RWPE2 (cell line): Measurements from ENCODE around the gene USF2.
"Not testable (repeated sequence)": the region's sequence is repeated elsewhere in the genome, so short reads cannot be mapped to it uniquely, and the experiment has no call there.

Experiments used
- ATAC-seq: fragments of 200-7000 bp; cut with Tn5 transposase; 3 replicates; pipeline ENCODE4 v1.9.1; 2021; ENCODE audit warnings: low read depth
- DNase-seq: peaks from one replicate; pipeline ENCODE4 v3.0.0-alpha.2; 2020; ENCODE audit warnings: low spot score
- H3K27ac ChIP-seq: fragments of 450-650 bp; 2 replicates; pipeline ENCODE4 v1.5.1; 2017; ENCODE audit warnings: mild to moderate bottlenecking; ENCODE audit not compliant: poor library complexity, severe bottlenecking
- H3K27me3 ChIP-seq: fragments of 250-450 bp; sonication (Bioruptor Pico); 2 replicates; pipeline ENCODE4 v1.5.1; 2021; ENCODE audit warnings: mild to moderate bottlenecking, moderate library complexity; ENCODE audit not compliant: insufficient read depth, poor library complexity, severe bottlenecking
- H3K36me3 ChIP-seq: fragments of 250-450 bp; sonication (Bioruptor Pico); 2 replicates; pipeline ENCODE4 v1.5.1; 2020; ENCODE audit warnings: low read depth, mild to moderate bottlenecking, moderate library complexity
- H3K4me1 ChIP-seq: fragments of 250-450 bp; sonication (Bioruptor Pico); 2 replicates; pipeline ENCODE4 v1.5.1; 2021; ENCODE audit warnings: mild to moderate bottlenecking, moderate library complexity; ENCODE audit not compliant: insufficient read depth, poor library complexity, severe bottlenecking
- H3K4me3 ChIP-seq: fragments of 250-450 bp; sonication (Bioruptor Pico); 2 replicates; pipeline ENCODE4 v1.5.1; 2021; ENCODE audit warnings: mild to moderate bottlenecking, moderate library complexity; ENCODE audit not compliant: severe bottlenecking
- H3K9me3 ChIP-seq: fragments of 250-450 bp; sonication (Bioruptor Pico); 2 replicates; pipeline ENCODE4 v1.5.1; 2021; ENCODE audit warnings: mild to moderate bottlenecking, moderate library complexity; ENCODE audit not compliant: severe bottlenecking
- TF ChIP-seq, protein P1 (sequence below): fragments of 450-650 bp; IDR thresholded peaks from one replicate; pipeline ENCODE4 v1.5.1; 2017; ENCODE audit warnings: mild to moderate bottlenecking, moderate library complexity; ENCODE audit not compliant: poor library complexity, severe bottlenecking

Gene USF2

DNA sequence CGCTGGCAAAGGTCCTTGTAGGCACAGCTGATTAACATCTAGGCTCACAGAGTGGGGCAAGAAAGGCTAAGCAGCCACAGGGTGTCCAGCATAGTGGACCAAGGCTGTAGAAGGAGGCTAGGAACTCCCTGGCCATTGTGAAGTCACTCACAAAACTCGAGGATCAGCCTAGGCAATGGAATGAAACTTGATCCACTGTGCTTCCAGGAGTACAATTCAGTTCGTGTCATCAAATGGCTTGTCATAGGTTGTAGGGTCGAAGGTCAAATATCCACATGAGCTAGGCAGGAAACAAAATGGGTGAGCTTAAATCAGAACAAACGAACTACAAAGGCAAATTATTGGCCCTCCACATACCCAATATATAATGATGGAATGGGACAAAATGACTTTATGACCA lies 35.9 kb upstream of the USF2 start:
- Histone ChIP-seq H3K27ac (no peak overlapping the region), H3K27me3 (peaks cover 2% of the 10 kb centered on the region), H3K4me3 (no peak overlapping the region), H3K9me3 (no peaks in the 10 kb centered on the region), H3K36me3 (no peaks in the 10 kb centered on the region), H3K4me1 (no peaks in the 10 kb centered on the region)
- no peak for ATAC-seq
- no peak for DNase-seq
- TF ChIP-seq, protein P1, sequence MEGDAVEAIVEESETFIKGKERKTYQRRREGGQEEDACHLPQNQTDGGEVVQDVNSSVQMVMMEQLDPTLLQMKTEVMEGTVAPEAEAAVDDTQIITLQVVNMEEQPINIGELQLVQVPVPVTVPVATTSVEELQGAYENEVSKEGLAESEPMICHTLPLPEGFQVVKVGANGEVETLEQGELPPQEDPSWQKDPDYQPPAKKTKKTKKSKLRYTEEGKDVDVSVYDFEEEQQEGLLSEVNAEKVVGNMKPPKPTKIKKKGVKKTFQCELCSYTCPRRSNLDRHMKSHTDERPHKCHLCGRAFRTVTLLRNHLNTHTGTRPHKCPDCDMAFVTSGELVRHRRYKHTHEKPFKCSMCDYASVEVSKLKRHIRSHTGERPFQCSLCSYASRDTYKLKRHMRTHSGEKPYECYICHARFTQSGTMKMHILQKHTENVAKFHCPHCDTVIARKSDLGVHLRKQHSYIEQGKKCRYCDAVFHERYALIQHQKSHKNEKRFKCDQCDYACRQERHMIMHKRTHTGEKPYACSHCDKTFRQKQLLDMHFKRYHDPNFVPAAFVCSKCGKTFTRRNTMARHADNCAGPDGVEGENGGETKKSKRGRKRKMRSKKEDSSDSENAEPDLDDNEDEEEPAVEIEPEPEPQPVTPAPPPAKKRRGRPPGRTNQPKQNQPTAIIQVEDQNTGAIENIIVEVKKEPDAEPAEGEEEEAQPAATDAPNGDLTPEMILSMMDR, result no peak

DNA sequence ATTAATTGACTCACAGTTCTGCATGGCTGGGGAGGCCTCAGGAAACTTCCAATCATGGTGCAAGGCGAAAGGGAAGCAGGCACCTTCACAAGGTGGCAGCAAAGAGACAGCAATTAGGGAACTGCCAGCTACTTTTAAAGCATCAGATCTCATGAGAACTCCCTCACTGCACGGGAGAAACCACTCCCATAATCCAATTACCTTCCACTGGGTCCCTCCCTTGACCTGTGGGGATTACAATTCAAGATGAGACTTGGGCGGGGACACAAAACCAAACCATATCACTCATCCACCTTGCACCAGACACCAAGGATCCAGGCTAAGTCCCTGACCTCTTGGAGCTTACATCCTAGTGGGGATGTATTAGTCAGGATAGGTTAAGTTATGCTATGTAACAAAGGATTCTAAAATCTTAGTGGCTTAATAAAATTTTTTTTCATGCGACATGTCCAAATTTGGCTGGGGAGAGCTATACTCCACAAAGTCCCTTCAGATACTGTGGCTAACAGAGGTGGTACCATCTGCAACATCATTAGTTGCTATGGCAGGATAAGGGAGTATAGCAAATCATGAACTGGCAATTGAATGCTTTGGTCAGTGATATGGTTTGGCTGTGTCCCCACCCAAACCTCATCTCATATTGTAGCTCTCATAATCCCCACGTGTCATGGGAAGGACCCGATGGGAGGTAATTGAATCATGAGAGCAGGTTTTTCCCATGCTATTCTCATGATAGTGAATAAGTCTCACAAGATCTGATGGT lies 31.9 kb upstream of the USF2 start:
- Histone ChIP-seq H3K4me3 (no peak overlapping the region), H3K27ac (no peak overlapping the region), H3K4me1 (no peaks in the 10 kb centered on the region), H3K27me3 (peaks cover 4% of the 10 kb centered on the region), H3K36me3 (no peaks in the 10 kb centered on the region), H3K9me3 (peaks cover 4% of the 10 kb centered on the region)
- no peak for ATAC-seq
- no peak for DNase-seq
- TF ChIP-seq, protein P1, result peak; percentile 7

DNA sequence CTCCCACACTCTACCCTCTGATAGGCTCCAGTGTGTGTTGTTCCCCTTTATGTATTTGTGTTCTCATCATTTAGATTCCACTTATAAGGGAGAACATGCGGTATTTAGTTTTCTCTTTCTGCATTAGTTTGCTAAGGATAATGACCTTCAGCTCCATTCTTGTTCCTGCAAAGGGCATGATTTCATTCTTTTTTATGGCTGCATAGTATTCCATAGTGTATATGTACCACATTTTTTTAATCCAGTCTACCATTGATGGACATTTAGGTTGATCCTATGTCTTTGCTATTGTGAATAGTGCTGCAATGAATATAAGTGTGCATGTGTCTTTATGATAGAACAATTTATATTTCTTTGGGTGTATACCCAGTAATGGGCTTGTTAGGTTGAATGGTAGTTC lies 29.2 kb upstream of the USF2 start:
- not testable (repeated sequence) for ATAC-seq

DNA sequence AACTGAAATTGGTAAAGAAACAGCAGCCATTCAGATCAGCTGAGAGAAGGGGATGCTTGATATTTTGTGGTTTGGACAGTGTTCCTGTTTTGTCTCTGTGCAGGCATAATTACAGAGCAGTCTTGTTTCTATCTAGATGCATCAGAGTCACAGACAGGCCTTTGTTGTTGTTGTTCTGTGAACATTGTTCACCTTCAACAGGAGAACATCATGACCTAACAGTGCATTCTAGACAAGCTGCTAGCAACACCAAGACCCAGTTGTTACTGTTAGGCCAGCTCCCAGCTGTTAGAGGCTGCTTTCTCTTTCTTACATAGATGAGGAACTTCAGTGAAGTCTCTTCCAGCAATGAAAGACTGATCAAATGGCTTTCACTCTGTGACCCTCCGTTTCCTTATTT lies 28.4 kb upstream of the USF2 start:
- H3K4me3 ChIP-seq, result no peak overlapping the region
- peaks cover 7% of the 10 kb centered on the region for H3K27me3 ChIP-seq
- H3K36me3 ChIP-seq, result no peaks in the 10 kb centered on the region
- H3K9me3 ChIP-seq, result peaks cover 7% of the 10 kb centered on the region
- H3K27ac ChIP-seq, result no peak overlapping the region
- DNase-seq, result no peak
- TF ChIP-seq, protein P1, result no peak
- H3K4me1 ChIP-seq, result no peaks in the 10 kb centered on the region
- no peak for ATAC-seq

More for the DNA sequence above, 29.2 kb upstream of the USF2 start:
- H3K4me3 ChIP-seq, H3K27ac ChIP-seq, H3K27me3 ChIP-seq, H3K4me1 ChIP-seq, H3K36me3 ChIP-seq, DNase-seq, H3K9me3 ChIP-seq: not testable (repeated sequence)

DNA sequence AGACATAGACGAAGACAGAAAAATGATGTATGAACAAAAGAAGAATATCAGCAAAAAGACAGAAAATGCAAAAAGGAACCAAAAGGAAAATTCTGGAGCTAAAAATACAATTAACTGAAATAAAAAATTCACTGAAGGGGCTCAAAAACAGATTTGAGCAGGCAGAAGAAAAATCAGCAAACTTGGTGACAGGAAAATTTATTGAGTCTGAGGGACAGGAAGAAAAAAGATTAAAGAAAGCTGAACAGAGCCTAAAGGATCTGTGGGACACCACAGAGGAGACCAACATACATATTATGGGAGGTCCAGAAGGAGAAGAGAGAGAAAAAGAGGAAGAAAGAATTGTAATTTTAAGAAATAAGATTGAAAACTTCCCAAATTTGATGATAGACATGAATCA lies 27.3 kb upstream of the USF2 start:
- H3K4me1 ChIP-seq, result no peaks in the 10 kb centered on the region
- H3K27ac ChIP-seq, result no peak overlapping the region
- H3K9me3 ChIP-seq, result peaks cover 7% of the 10 kb centered on the region
- DNase-seq, result no peak
- no peak for ATAC-seq
- no peak overlapping the region for H3K4me3 ChIP-seq
- H3K27me3 ChIP-seq, result peaks cover 7% of the 10 kb centered on the region
- TF ChIP-seq, protein P1, result no peak
- no peaks in the 10 kb centered on the region for H3K36me3 ChIP-seq
